Kidney (tissue), 14 donors: ENCODE results near the gene PHLDB2. TPM values are rescaled to one million over a fixed set of nuclear protein-coding genes. Genes with fewer than 3 reads are reported as not detected.

Experiments used
- DNase-seq, 5 donors: peaks; one replicate each; pipeline ENCODE4 v3.0.0-alpha.2; 2013 to 2020
- FAIRE-seq: peaks from 2 replicates; lab custom pipeline; 2012; peaks lifted over from hg19 to GRCh38; lab: Jason Lieb, UNC
- H3K27ac ChIP-seq, 2 donors: one replicate each; pipeline ENCODE4 v1.7.0; 2013; ENCODE audit warnings: low read depth in 2 of 2, low read length in 2 of 2, inconsistent platforms in 1 of 2
- H3K27me3 ChIP-seq: one replicate; pipeline ENCODE4 v1.7.1; 2013; ENCODE audit warnings: low read length, inconsistent platforms; ENCODE audit not compliant: control insufficient read depth, insufficient read depth
- H3K36me3 ChIP-seq, 3 donors: one replicate each; pipeline versions ENCODE4 v1.7.0 to v1.7.1; 2013; ENCODE audit warnings: low read length in 3 of 3, control low read depth in 1 of 3, inconsistent platforms in 1 of 3; ENCODE audit not compliant: insufficient read depth in 3 of 3, control insufficient read depth in 2 of 3
- H3K4me1 ChIP-seq, 3 donors: one replicate each; pipeline versions ENCODE4 v1.7.0 to v1.7.1; 2013; ENCODE audit warnings: low read length in 3 of 3, inconsistent platforms in 1 of 3, low read depth in 1 of 3; ENCODE audit not compliant: control insufficient read depth in 2 of 3, insufficient read depth in 2 of 3
- H3K4me3 ChIP-seq, 3 donors: one replicate each; pipeline versions ENCODE4 v1.7.0 to v1.8.1; 2013; ENCODE audit warnings: low read length in 3 of 3, control low read depth in 1 of 3, inconsistent platforms in 1 of 3
- H3K9ac ChIP-seq, 3 donors: one replicate each; pipeline versions ENCODE4 v1.7.0 to v1.7.1; 2013; ENCODE audit warnings: low read length in 3 of 3, control low read depth in 1 of 3, inconsistent platforms in 1 of 3
- H3K9me3 ChIP-seq, 3 donors: one replicate each; pipeline versions ENCODE4 v1.7.0 to v1.7.1; 2013; ENCODE audit warnings: low read length in 3 of 3, control low read depth in 1 of 3, inconsistent platforms in 1 of 3; ENCODE audit not compliant: control insufficient read depth in 2 of 3, insufficient read depth in 1 of 3
- CTCF ChIP-seq: IDR thresholded peaks from 3 replicates; pipeline ENCODE4 v1.5.1; 2012; ENCODE audit warnings: mild to moderate bottlenecking, moderate library complexity, borderline replicate concordance; ENCODE audit not compliant: insufficient read depth; ENCODE audit errors: extremely low read depth
- intact Hi-C: fragments of 100-400 bp; cut with DNase I; formaldehyde crosslinking; loops from one replicate; pipeline ENCODE4 v1.11.1; 2022
- polyA plus RNA-seq: library from polyadenylated mRNA; stranded (reverse); fragments of 350-450 nt; fragmentation: Illumina TruSeq; extraction: RNeasy Lipid Tissue Mini Kit (QIAGEN cat#74804); gene quantifications from one replicate; pipeline ENCODE4 v1.2.3, GENCODE V29; 2014; ENCODE audit warnings: low read depth, low replicate concordance; ENCODE audit not compliant: insufficient read depth
- total RNA-seq: library from RNA; stranded (reverse); fragmentation: NEBNext Ultra II Directional; extraction: Animal tissue kit (Norgen Biotek cat#: 25700); gene quantifications from one replicate; pipeline ENCODE4 v1.2.1, GENCODE V29; 2021
- donor health status: control.
- donor health status: control.
- donor health status: control.
- donor health status: control.
- donor health status: control.
- donor health status: DM: yes; HTN: yes; CAD: no.
- donor health status: Normal renal cell carcinoma (clear cell type).

Gene PHLDB2
- total and polyA plus RNA-seq, 2 donors from 2014 or later, result 28.0 to 85.6 TPM

GRCh38 chr3:112017091-112017490 is 158.0 kb downstream of the PHLDB2 start:
- no peak for FAIRE-seq
- no peak for TF ChIP-seq CTCF
- no peak for DNase-seq
- no peak overlapping the region for H3K27ac ChIP-seq
- no peak overlapping the region for H3K9ac ChIP-seq
- H3K9me3 ChIP-seq, result no peaks in the 10 kb centered on the region
- H3K27me3 ChIP-seq, result no peaks in the 10 kb centered on the region
- intact Hi-C loops, result no loop called here
- H3K4me1 ChIP-seq, result peaks cover 0 to 10% (median 5%) of the 10 kb centered on the region in 3 donors
- H3K36me3 ChIP-seq, result no peaks in the 10 kb centered on the region
- no peak overlapping the region for H3K4me3 ChIP-seq

GRCh38 chr3:112018712-112019111 is 159.6 kb downstream of the PHLDB2 start:
- no peak for DNase-seq
- no peak for TF ChIP-seq CTCF
- intact Hi-C loops, result no loop called here
- no peak overlapping the region for H3K9ac ChIP-seq
- no peak for FAIRE-seq
- no peaks in the 10 kb centered on the region for H3K9me3 ChIP-seq
- H3K4me3 ChIP-seq, result no peak overlapping the region
- H3K4me1 ChIP-seq, result no peaks in the 10 kb centered on the region
- no peaks in the 10 kb centered on the region for H3K36me3 ChIP-seq
- H3K27me3 ChIP-seq, result no peaks in the 10 kb centered on the region
- no peak overlapping the region for H3K27ac ChIP-seq

GRCh38 chr3:112019716-112020115 is 160.7 kb downstream of the PHLDB2 start:
- intact Hi-C loops, result no loop called here

More at GRCh38 chr3:112019716-112020115, 160.7 kb downstream of the PHLDB2 start:
- no peaks in the 10 kb centered on the region for H3K9me3 ChIP-seq
- FAIRE-seq (no peak), DNase-seq (no peak)
- H3K27me3 ChIP-seq, result no peaks in the 10 kb centered on the region
- H3K9ac ChIP-seq, result no peak overlapping the region
- H3K4me3 ChIP-seq, result no peak overlapping the region
- H3K36me3 ChIP-seq, result no peaks in the 10 kb centered on the region
- H3K27ac ChIP-seq, result no peak overlapping the region
- H3K4me1 ChIP-seq, result no peaks in the 10 kb centered on the region
- TF ChIP-seq CTCF, result no peak
